Activated T-cell treated with anti-CD3 and anti-CD28 coated beads for 24 hours (primary cell): ENCODE measurements around the gene ARL4A.
"Not testable (repeated sequence)": the region's sequence is repeated elsewhere in the genome, so short reads cannot be mapped to it uniquely, and the experiment has no call there.

Source experiments
- DNase-seq: peaks from one replicate; pipeline ENCODE4 v3.0.0-alpha.2; 2020; ENCODE audit warnings: low read depth

The ARL4A gene, protein sequence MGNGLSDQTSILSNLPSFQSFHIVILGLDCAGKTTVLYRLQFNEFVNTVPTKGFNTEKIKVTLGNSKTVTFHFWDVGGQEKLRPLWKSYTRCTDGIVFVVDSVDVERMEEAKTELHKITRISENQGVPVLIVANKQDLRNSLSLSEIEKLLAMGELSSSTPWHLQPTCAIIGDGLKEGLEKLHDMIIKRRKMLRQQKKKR

DNA sequence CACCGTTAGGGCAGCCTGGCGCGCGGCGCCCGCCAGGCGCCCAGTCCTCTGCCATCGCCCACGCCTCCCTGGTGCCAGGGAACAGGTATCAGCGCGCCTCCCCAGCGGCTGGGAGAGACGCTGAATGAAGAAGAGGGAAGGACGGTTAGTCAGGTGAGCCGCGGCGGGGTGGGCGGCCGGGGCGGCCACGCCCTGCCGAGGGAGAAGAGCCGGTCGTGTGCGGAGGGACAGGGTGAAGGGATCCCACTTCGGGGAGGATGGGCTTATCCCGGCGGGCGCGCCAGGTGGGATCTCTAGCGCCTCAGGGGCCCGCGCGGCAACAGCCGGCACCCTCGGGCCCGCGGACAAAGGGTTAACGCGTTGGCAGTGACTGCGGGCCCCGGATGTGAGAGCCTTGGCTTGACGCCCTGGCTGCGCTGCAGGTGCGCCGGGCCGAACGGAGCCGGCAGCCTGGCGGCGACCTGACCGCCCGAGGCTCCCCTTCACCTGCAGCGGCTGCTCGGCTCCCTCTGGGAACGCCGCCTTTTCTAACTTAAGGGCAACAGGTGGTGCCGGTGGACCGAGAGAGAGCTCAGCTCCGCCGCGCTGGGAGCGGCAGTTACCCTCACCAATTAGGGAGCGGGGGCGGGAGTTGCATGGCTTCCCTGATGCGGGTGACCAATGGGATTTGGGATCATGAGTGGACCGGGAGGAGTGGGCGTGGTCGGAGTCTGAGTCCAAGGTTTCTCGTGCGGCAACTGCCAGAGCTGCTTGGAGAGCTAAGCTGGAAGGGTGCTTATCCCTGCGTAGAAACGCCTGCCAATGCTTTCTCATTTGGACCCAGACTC, at the start of gene ARL4A:
ARL4A (plus strand) TSS at position 743 of the 827 bp plus-strand sequence. CDS start 622 bp downstream, outside the sequence.
- peak; percentile 90 for DNase-seq

DNA sequence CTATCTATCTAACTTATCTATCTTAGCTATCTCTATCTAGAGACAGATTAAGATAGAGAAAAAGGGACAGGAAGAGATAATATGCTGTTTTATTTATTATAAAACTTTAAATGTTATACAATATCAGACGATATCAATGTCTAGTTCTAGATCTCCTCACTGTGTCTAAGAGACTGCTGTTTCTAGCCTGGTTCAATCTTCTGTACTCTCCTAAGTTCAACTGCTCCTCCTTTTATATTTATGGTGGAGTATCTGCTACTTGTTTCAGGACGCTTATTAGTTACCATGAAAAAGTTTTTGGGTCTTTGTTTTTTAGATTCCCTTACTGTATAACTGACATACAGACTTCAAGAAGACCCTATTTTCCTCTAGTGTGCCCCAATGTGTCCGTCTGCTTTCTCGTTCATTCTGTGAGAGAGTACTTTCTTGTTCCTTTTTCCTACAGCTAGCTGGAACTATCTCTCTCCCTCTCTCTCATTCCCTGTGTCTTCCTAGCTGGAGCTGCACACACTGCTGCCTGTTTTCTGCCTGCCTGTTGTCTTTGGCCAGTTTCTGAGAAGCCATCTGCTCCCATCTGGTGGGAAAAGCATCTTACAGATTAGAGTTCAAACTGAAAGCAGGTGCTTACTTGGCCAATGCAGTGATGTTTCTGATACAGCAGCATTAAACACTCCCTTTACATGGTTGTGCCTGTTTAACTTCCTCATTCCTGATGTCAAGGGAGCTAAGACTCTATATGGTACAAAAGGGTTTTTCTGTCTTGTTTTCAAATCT, 49.4 kb upstream of the ARL4A start:
- DNase-seq, result no peak

DNA sequence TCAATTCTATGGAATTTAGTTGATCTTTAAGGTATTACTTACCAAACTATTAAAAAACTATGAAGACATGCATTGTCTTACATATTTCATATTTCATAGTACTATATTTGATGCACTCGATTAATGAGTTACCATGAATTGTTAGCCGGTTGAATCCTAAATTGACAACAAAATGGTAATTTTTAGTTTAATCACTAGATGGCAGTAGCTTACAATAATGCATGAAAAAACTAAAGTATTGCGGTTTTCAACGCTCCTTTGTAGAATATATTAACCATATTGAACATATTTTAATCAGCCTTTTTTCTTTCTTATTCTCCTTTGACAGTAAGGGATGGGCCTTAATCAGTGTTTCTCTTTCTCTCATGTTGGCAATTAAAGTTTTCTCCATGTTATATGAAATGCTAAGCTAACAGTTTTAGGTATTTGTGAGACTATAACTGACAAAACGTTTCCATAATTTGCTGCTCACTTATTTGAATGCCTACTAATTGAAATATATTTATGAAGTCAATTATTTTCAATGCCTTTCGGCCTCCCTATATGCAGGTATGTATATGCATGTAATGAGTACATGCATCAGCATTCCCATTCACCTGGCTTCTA, 48.5 kb upstream of the ARL4A start:
- DNase-seq, result no peak

DNA sequence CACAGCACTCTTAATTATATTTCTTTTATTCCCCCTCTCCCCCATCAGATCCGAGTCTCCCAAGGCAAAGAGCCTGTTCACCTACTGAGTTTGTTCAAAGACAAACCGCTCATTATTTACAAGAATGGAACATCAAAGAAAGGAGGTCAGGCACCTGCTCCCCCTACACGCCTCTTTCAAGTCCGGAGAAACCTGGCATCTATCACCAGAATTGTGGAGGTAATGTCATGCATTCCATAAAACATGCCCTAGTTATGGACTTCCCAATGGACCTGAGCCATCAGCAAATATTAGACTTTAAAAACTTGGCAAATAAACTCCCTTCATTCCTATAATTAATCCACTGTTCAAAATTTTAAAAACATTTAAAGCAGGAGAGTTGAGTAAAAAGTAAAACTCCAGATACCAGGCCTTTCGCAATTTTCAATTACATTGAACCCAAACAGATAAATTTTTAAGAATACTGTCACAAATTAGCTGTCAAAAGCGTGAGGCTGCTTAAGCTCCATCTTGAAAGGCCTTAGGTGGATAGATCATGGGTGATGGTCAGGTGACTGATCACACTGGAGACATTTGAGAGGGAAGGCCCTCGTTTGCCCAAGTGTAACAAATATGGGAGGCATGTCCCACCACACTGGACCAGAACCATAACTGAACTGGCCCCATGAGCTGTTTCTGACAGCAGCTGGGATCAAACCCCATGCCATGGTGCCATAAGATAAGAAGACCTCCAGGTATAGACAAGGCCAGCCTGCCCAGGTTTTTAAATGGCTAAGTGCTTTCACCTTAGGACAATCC, 46.9 kb upstream of the ARL4A start:
- no peak for DNase-seq

DNA sequence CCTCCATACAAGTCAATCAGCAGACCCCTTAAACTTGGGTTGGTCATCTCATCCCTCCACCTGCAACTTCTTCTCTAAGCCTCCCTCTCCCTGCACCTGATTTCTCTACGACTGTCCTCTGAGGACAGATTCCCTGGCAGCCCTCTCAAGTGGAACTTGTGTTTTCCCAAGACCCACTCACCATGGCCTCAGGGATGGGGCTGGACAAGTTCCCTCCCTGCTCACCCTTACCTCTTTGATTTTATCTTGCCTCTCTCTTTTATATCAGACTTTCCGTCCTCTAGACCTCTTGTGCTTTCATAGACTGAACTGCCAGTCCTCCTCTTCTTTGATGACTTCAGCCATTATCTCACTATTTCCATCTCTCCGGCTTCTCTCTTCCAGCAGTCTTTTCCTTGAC, 46.2 kb upstream of the ARL4A start:
- no peak for DNase-seq

DNA sequence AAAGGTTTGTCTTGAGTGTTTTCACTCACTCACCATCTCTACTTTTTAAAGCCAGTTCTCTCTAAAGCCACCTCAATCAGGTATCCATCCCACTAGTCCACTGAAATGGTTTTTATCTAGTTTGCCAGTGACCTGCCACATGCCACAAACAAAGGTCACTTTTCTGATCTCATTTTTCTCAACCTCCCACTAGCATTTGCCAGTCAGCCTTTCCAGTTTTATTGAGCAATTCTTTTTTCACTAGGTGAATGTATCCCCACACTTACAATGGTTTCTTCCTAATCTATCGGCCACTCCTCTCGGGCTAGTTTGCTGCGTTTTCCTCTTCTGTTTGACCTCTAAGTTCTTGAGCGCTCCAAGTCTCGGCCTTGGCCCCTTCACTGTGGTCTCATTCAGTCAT, 44.9 kb upstream of the ARL4A start:
- DNase-seq, result no peak

DNA sequence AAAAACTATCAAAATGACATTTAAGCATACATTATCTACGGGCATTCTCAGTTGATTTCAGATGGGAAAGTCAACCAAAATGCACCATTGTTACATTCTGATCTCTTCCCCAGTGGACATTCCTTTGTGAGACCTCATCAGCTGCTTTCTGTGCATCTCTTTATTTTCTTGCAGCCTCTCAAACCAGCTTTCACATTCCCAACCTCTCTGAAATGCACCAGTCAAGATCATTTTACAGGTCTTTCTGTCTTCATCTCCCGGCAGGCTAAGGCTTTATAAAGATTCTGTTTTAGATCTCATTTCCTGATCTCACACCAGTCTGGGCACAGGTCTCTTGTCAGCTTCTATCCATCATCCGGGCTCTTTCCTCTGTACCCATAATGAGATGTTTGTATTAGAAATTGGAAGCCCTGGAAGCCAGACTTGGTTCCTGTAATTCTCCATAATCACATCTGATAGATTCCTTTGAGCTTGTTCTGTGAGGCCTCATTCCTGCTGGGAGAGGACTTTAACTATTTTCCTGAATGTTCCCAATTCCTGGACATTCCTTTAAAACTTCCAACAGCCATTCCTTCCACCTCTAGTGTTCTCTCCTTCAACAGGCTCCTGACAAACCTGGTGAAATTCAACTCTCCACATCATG, 44.3 kb upstream of the ARL4A start:
- no peak for DNase-seq

DNA sequence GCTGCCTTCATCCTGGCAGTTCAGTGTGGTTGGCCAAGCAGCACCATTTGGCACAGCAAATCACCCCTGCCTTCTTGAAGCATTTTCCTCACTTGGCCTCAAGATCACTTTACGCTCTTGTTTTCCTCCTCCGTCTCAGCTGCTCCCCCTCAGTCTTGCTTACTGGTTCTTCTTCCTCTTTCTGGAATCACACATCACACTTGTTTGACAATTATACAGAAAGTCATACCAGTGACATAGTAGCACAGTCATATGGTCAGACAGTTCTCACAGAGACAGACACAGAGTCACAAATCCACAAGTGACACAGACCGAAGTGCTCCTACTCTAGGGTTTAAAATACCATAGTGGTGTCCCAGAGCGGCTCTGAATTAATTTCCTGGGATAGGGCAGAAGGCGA, 43.8 kb upstream of the ARL4A start:
- no peak for DNase-seq

DNA sequence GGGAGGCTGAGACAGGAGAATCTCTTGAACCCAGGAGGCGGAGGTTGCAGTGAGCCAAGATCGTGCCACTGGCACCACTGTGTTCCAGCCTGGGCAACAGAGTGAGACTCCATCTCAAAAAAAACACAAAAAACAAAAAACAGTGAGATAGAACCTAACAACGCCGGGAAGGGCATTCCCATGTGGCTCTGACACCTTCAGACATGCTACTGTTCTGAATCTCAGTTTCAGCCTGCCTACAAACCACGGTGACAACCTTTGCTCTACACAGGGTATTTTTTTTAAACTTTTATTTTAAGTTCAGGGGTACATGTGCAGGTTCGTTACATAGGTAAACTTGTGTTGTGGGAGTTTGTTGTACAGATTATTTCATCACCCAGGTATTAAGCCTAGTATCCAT, 42.2 kb upstream of the ARL4A start:
- DNase-seq, result not testable (repeated sequence)

DNA sequence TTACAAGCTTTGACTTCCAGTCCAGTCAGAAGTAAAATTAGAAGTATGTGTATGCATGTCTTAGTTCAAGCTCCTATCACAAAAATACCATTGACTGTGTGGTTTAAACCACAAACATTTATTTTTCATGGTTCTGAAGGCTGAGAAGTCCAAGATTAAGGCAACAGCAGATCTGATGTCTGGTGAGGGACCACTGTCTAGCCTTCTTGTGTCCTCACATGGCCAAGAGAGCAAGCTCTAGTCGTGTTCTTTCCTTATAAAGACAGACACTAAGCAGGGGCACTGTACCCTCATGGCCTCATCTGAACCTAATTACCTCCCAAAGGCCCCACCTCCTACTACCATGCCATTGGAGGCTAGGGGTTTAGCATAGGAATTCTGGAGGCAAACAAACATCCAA, 41.3 kb upstream of the ARL4A start:
- DNase-seq, result no peak

DNA sequence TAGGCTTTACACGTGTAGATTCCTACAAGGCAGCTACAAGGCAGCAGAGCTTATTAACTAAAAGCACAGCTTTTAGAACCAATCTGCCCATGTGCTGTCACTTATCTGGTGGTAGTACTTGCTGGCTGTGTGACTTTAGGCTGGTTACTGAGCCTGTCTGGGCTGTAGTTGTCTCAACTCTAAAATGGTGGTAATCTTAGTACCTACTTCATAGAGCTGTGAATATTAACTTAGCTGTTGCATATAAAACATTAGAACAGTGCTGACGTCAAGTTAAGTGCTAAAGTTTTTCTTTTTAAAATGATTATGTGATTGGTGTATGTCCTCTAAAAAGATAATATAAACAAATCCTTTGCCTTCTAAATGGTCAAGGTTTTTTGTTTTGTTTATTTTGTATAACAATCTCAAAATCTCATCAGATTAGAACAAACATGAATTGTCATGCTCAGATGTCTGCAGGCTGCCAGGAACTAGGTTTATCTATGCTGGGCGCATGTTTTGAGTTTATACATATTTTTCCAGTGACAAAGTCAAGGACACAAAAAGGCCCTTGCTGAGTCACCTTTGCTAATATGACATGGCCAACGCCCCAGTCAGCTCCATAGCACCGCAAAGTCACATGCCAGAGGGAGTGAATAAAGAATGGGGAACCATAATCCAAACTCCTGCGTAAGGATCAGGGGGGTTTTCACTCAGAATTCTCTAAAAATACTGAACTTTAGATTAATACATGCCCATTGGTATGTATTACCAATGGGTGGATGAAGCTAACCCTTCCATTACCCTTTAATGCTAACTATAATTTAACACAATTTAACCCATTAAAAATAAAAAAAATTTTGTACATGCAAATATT, 39.8 kb upstream of the ARL4A start:
- DNase-seq, result no peak

DNA sequence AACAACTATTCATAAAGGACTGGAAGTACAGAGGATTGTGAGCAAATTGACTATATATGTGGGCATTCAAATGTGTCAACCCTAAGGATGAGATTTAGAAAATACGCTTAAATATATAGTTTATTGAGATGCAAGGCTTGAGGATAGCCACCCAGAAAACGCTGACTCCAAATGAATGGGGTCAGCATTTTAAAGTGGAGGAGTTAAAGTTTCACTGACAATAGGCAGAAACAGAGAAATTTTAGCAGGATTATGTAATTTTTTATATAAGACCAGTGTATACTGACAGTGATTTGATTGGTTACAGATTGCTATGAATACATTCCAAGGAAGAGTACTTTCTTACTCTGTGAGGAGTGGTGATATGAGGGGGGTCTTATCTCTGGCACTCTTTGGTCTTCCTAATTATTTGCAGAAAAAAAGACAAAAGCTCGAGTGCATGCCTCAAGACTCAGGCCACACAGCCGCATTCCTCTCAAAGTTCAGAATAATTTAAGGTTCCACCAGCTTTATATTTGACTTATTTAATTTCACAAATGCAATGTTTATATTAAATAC, 38.6 kb upstream of the ARL4A start:
- no peak for DNase-seq

DNA sequence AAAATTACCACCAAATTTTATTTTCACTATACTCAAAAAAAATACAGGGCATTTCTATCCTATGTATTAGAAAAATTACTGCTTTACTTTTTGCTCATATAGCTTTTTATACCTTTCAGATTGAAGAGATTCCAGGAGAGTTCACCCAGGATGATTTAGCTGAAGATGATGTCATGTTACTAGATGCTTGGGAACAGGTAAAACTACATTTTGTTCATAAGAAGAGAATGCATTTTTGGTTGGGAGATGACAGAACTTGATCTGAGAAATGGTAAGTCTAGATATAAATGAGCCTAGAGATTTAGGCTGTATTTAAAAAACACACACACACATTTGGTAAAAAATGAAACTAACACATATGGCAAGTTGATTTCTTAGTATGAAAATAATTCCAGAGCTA, 38.1 kb upstream of the ARL4A start:
- DNase-seq, result no peak

DNA sequence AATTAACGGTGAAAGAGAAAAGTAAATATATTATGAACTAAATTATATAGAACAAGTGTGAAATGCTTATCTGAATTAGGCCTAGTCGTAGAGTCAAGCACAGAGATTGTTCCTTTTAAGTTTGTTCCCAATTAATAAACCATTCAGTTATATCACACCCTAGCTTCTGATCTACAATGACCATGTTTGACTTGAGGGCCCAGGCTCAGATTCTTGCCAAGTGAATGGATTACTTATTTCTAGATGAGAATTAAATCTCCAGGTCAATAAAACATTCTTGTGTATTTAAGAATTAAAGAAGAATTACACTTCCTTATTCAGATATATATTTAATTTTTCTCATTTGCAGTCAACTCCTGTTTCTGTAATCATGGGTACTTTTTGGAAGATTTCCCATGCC, 37.4 kb upstream of the ARL4A start:
- DNase-seq, result no peak

DNA sequence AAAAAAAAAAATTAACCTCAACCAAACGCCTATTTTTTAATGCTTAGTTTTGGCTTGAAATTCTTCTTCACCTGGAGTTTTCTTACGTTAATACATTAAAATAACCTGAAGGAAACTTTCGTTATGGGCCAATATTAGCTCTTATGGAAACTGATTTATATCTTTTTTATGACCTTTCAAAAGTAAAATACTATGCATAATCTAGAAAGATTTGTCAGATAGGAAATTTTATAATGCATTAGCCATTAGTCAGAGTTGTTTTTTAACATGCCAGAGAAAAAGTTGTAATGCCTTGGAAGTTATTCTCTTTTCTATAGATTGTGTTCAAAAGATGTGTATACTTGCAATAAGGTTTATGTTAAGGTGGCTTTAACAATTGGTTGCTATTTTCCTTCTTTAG, 34.3 kb upstream of the ARL4A start:
- DNase-seq, result no peak

DNA sequence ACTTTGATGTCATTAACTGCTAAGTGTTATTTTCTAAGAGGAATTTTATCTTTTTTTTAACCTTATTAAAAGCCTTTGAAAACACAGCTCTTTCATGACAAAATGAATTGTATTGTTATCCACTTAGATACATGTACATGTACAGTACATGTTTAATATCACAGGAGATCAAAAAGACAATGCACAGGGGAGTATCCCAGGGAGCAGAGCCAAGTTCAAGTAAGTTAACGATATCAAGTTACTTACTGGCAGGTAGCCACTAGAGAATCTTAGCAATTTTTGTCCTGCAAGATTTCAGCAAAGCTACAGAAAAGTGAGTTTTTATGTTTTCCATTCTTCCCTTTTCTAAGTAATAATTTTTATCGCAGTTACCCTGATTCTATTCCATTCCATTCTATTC, 33.9 kb upstream of the ARL4A start:
- DNase-seq, result no peak

DNA sequence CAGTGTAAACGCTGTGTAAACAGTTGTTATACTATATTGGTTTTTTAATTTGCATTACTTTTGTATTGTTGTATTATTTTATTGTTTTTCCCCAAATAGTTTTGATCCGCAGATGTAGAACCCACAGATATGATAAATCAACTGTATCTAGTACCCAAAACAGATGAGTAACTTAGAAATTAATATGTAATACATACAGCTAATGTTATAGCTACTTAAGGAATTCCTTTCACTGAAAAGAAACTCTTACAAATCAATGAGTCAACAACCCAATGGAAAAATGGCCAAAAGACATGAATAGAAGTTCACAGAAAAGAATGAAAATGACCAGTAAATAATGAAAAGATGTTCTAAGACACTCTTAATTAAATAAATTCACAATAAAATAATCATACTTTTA, 32.3 kb upstream of the ARL4A start:
- no peak for DNase-seq

DNA sequence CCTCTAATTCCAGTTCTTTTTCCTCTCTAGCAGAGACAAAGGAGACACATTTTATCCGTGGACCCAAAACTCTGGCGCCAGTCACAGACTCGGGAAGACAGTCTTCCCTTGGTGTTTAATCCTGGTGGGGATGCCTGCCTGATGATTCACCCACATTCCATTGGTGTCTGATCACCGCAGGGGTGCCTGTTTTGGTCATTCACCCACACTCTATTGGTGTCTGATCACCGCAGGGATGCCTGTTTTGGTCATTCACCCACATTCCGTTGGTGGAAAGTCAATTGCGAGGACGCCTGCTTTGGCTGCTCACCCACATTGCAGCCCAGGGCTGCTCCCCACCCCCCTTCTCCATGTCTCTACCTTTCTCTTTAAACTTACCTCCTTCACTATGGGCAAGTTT, 27.0 kb upstream of the ARL4A start:
- not testable (repeated sequence) for DNase-seq

DNA sequence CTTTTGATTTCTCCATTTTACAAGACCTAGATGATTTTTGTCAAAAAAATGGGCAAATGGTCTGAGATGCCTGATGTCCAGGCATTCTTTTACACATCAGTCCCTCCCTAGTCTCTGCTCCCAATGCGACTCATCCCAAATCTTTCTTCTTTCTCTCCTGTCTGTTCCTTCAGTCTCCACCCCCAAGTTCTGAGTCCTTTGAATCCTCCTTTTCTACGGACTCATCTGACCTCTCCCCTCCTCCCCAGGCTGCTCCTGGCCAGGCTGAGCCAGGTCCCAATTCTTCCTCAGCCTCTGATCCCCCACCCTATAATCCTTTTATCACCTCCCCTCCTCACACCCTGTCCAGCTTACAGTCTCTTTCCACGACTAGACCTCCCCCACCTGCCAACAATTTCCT, 26.4 kb upstream of the ARL4A start:
- DNase-seq, result not testable (repeated sequence)

DNA sequence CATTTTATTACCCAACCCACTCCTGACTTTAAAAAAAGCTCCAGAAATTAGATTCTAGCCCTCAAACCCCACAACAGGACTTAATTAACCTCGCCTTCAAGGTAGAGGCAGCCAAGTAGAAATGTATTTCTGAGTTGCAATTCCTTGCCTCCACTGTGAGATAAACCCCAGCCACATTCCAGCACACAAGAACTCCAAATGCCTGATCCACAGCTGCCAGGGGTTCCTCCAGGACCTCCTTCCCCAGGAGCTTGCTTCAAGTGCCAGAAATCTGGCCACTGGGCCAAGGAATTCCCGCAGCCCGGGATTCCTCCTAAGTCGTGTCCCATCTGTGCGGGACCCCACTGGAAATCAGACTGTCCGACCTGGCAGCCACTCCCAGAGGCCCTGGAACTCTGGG, 25.9 kb upstream of the ARL4A start:
- DNase-seq, result no peak
